Bronchial smooth muscle cell (primary cell): ENCODE measurements around the gene STK32B. TPM values are rescaled to one million over a fixed set of nuclear protein-coding genes. Genes with fewer than 3 reads are reported as not detected.

Experiments used
- total RNA-seq: library from RNA; depleted of rRNA; stranded (reverse); fragments of >200 nt; gene quantifications from 2 replicates; pipeline ENCODE4 v1.2.1, GENCODE V29; 2014

Gene STK32B
- 0.34 and 0.63 TPM in 2 replicates for total RNA-seq

GRCh38 chr4:5051278-5052203 lies at the start of gene STK32B:
STK32B (plus strand) TSS chr4:5051480.

GRCh38 chr4:5019274-5019673 lies 32.0 kb upstream of the STK32B start, which contains the start of gene CYTL1:
CYTL1 (minus strand) TSS chr4:5019458; CDS start chr4:5019445, 13 bp downstream.

Other genes with a start within 250 kb of the STK32B start
- 7.3 and 7.4 TPM in 2 replicates for gene MSX1, start 191.8 kb upstream of the STK32B start, total RNA-seq
- gene CYTL1, start 32.0 kb upstream of the STK32B start, total RNA-seq, result 0.47 TPM in 1 of 2 replicates, not detected in the other